NCI-H510A treated with DMSO at 0.1 percent for 48 hours (cell line): ENCODE measurements around the gene LCTL.
"Not testable (repeated sequence)": the region's sequence is repeated elsewhere in the genome, so short reads cannot be mapped to it uniquely, and the experiment has no call there.

Experiments used
- DNase-seq: peaks from one replicate; lab custom pipeline; 2025; lab: John Stamatoyannopoulos, UW

The LCTL gene

DNA sequence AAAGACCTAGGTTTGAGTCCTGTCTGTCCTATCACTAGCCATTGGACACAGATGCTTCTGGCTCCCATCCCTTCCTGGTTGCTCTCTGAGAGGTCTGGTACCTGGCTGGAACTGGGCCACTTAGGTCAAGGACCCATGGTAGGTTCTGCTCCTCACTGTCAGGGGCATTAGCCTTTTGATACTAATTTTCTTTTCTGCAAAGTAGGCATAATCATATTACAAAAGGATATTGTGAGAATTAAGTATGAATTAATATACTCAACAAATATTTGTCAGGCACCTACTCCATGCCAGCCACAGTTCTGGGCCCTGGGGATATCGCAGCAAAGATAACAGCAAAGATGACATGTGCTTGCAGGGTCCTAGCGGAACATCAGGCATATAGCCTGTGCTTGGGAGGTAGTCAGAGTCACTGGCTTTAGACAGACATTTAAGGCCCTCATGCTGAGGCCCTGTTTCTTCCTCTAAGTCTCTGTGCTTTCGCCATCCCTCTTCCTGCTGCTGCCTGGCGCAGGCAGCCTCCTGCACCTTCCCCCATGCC, 25.6 kb upstream of the LCTL start:
- DNase-seq, result no peak

DNA sequence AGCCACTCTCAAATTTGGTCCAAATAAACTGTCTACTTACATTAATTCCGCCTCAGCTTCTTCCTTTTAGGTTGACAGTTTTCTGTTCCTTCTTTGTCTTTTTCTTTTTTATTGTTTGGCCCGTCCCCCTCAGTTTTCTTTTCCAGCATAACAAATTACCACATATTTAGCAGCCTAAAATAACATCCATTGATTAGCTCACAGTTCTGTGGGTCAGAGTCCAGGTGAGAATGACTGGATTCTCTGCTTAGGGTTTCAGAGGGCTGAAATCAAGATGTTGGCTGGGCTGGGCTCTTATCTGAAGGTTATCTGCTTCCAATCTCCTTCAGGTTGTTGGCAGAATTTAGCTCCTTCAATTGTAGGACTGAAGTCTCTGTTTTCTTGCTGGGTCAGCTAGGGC, 24.6 kb upstream of the LCTL start:
- DNase-seq, result no peak

DNA sequence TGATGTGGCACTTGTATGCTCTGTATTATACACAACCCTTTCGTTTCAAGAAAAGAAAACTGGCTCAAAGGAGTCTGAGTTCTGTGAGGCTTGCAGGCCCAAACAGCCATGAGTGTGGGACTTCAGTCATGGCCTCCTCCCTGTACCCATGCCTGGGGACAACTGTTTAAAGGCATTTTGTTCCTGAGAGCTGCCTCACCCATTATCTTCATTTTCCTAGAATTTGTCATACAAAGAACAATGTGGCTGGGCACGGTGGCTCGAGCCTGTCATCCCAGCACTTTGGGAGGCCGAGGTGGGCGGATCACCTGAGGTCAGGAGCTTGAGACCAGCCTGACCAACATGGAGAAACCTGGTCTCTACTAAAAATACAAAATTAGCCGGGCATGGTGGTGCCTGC, 23.6 kb upstream of the LCTL start:
- DNase-seq, result not testable (repeated sequence)

DNA sequence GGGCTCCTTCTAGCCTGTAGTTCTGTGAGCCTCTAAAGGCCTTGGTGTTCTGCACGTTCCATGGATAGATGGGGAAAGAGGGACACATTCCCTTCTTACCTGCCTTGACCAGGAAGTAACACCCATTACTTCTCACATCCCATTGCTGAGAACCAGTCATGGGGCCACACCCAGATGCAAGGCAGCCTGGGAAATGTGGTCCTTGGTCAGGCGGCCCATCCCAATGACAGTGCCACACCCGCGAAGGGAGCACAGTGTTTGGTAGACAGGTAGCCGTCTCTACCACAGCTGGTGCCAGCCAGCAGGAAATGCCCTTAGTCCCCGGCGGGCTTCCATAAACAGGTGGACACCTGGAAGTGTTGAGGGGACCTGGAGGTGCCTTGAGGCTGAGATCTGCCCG, 23.2 kb upstream of the LCTL start:
- no peak for DNase-seq

DNA sequence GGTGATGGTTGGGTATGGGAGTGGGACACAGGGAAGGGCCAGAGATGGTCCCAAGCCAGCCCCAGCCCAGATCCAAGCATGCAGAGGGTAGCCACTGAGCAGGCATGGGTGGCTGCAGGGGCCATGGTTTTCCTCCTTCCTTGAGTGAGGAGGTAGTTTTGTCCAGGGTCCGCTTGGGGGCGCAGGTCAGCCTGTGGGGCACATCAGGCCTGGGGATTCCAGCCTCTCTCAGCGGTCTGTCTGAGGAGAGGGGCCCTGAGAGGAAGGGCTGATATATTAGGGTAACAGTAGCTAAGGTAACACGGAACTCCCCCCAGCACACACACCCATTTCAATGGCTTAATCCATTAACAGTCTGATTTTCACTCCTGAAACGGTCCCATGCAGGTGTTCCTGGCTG, 22.7 kb upstream of the LCTL start:
- no peak for DNase-seq

DNA sequence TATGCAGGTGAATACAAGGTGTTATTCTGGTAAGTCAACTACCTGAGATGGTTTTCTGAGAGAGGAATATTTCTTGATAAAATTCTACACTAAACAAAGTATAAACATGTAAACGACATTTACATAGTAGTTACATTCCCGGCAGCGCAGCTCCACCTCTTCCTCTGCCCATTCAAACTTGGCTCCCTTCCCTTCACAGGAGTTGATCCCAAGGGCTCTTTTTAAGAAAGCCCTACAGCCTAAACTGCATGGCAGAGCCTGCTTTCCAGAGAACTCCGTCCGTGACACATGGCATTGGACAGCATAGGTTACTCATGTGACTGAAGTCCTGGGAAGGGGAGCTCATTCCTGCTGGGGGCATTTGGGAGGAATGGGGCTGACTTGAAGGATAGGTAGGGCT, 22.0 kb upstream of the LCTL start:
- DNase-seq, result no peak

DNA sequence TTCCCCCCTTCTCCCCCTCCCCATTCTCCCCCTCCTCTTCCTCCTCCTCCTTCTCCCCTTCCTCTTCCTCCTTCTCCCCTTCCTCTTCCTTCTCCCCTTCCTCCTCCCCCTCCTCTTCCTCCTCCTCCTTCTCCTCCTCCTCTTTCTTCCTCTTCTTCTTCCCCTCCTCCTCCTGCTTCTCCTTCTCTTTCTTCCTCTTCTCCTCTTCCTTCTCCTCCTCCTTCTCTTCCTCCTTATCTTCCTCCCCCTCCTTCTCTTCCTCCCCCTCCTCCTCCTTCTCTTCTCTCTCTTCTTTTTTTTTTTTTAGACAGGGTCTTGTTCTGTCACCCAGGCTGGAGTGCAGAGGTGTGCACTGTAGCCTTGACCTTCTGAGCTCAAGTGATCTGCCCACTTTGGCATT, 21.2 kb upstream of the LCTL start:
- DNase-seq, result no peak

DNA sequence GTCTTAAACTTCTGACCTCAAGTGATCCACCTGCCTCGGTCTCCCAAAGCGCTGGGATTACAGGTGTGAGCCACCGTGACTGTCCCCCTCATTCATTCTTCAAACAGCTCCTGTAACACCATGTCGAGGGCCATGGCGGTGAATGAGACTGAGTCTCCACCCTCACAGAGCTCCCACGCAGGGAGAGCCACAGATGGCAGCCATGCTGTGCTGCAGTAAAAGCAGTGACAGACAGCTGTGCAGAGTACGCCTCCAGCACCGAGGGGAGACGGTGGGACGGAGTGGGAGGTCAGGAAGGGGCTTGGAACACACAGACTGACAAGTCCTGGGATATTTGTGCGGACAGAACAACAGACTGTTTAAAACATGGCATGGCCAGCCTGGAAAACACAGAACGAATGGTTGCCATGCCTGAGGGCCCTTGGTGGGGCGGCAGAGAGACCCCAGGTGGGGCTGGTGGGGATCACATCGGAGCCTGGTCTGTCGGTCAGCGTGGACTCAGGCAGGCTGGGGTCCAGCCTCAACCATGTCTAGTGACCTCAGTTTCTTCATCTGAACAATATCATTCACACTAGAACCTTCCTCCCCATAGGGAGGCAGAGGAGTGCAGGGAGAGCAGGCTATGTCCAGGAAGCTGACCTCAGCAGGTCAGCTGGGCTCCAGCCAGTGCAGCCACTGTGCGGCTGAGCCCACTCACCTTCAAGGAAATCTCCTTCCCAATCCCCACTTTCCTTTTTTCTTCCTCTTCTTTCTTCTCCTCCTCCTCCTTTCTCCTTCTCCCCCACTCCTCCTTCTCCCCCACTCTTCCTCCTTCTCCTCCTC, 20.6 kb upstream of the LCTL start:
- no peak for DNase-seq

DNA sequence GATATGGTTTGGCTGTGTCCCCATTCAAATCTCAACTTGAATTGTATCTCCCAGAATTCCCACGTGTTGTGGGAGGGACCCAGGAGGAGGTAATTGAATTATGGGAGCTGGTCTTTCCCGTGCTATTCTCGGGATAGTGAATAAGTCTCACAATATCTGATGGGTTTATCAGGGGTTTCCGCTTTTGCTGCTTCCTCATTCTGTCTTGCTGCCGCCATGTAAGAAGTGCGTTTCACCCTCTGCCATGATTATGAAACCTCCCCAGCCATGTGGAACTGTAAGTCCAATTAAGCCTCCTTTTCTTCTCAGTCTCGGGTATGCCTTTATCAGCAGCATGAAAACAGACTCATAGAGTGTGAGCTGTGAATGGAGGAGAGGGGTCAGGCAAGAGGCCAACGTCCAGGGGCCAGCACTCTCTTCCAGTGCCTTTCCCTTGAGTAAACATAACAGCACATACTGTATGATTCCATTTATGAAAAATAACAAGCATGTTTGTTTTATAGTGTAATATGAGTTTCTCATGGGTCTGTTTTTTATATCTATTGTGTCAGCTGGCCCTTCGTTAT, 16.3 kb upstream of the LCTL start:
- DNase-seq, result no peak

DNA sequence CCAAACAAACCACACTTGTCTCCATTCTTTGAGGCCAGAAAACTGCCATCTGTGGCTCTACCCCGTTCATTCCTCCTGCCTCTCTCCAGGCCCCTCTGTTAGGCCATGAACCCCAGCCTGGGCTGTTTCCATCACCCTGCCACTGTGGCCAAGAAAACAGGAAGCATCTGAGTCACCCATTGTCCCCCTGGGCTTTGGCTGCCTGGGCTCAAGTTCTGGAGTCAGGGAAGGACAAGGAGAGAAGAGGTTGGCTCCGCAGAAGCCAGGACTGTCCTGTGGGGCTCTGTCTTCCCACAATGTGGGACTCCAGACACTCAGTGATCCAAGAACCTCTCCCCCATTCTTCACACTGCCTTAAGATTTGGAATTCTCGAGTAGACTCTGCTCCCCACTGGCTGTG, 14.8 kb upstream of the LCTL start:
- no peak for DNase-seq

DNA sequence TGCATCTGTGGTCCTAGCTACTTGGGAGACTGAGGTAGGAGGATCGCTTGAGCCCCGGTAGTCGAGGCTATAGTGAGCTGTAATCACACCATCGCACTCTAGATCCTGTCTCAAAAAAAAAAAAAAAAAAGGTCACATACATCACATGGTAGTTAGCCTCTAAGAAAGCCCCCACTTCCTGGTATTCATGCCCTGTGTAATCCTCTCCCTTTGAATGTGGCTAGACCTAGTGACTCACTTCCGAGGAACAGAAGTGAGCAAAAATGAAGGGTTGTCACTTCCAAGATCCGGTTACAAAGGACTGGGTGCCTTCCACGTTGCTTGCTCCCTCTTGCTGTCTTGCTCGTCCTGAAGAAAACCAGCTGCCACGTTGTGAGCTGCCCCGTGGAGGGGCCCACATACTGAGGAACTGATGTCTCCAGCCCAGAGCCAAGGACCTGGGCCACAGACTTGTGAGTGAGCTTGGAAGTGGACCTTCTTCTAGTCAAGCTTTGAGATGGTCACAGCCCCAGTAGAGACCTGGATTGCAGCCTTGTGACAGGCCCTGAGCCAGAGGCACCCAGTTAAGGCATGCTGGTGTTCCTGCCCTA, 12.6 kb upstream of the LCTL start:
- DNase-seq, result no peak

DNA sequence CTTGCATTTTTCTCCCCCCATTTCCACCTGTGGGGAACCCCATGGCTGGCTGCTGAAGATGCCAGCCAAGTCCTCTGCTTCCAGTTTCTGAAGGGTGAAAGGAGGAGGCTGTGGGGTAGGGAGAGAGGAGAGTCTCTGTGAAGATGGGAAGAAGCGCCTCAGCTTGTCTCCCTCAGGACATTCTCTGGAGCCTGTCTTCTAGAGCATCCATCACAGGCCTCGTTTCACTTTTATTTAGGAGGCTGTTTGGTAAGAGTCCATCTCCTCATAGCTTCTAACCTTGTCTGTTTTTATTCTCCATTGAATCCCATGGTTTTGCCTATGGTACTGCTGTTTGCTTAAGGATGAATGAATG, 8.8 kb upstream of the LCTL start:
- no peak for DNase-seq

DNA sequence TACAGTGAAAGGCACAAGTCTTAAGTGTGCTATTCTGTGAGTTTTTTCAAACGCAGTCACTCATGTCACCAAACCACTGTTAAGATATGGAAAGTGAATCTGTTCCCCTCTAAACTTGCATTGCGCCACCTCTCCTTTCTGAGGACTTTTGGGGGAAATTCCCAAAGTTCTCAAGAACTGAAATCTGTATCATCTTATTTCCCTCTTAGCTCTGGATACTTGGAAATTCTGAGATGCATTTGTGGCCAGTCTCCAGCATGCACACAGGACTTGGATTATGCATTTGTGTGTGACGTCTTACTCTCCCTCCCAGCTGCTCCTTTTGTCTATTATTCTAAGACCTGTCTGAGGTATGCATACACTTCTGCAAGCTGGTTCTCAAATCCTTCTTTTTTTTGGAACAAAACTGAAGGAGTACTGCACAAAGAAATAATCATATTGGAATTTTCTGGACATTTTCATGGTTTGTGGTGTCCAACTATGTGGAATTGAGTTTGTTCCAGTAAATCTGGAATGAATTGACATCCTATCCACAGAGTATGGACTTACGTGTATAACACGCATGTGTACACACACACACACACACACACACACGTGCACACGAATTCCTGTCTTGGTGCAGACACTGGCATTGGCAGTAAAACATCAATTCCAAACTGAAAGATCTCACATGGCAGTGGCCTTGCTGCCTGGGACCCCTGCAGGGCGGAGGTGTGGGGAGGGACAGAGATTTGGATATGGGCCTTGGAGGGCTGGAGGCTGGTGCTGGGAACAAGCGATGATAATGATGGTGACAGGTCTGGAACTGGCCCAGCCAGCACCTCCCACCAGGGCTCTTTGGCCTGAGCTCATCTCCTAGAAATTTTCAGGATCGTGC, 8.2 kb upstream of the LCTL start:
- no peak for DNase-seq

DNA sequence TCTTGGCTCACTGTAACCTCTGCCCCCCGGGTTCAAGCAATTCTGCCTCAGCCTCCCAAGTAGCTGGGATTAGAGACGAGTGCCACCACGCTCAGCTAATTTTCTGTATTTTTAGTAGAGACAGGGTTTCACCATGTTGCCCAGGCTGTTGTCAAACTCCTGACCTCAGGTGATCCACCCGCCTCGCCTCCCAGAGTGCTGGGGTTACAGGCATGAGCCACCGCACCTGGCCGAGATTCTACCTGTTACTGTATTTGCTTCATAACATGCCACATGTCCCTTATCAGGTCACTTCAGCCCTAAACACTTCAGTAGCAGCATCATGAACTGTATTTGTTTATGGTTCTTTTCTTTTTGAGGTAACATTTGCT, 7.5 kb upstream of the LCTL start:
- no peak for DNase-seq

DNA sequence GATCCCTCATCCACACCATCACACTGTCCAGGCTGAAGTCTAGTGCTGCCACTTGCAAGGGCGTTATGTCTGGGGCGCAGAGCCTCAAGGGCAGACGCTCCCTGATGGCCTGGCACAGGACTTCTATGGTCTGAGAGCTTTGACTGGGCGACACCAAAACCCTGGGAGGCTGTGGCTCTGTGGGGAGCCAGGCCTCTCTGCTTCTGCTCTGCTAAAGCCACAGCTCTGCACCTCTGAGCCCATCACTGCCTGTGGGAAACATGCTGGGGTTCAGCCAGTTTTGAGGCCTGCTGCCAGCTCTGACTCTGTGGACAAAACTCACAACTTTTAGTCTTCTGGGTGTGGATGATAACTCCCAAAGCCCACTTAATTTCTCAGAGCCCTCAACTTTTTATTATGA, 6.3 kb upstream of the LCTL start:
- DNase-seq, result no peak

DNA sequence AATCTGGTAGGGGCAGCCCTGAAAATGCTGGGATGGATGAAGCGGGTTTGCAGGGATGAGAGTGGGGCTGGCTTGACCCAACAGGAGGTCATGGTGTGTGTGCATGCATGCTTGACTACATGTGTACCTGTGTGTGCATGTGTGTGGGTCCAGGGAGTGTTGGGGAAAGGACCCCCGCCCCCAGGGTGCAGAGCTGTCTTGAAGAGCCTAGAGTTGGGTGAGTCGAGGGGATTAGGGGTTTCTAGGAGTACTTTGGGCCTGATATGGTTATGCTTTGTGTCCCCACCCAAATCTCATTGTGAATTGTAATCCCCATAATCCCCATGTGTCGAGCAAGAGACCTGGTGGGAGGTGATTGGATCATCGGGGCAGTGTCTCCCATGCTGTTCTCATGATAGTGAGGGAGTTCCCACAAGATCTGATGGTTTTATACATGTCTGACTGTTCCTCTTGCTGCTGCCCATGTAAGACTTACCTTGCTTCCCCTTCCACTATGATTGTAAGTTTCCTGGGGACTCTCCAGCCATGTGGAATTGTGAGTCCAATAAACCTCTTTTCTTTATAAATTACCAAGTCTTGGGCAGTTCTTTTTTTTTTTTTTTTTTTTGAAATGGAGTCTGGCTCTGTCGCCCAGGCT, 5.2 kb upstream of the LCTL start:
- no peak for DNase-seq

DNA sequence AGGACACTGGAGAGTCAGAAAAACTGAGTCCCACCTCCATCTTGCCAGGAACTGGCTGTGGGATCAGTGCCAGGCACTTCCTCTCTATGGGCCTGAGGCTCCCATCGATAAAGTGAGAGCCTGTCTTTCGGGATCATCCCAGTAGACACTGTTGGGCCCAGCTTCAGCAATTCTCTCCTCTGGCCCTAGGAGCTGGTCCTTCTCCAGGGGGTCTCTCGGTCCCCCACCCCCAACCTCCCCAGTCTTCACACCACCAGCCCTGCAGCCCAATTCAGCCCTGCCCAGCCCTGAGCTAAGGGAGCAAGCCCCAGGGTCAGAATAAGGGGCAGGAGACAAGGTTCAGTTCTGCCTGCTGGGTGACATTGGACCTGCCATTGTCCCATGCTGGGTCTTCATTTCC, 4.5 kb upstream of the LCTL start:
- DNase-seq, result no peak

DNA sequence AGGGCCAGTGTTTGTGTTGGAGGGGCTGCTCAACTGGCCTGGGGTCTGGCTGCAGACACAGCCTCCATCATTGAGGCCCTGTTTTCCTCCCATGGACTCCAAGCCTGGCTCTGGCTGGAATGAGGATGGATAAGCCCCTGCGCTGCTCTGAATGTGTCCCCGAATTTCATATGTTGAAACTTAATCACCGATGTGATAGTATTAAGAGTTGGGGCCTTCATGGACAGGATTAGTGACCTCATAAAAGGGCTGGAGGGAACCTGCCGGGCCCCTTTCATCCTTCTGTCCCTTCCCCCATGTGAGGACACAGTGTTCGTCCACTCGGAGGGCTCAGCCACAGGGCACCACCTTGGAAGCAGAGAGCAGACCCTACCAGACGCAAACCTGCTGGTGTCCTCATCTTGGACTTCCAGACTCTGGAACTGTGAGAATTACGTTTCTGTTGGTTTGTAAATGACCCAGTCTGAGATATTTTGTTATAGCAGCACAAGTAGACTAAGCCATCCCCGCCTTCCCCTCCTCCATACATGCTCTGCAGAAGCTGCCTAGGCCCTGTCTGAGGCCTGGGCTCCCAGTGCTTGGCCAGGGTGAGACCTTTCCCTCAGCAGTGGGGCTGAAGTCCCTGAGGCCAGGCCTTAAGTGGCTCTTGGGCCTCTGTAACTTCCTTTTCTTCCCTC, 3.8 kb upstream of the LCTL start:
- no peak for DNase-seq

DNA sequence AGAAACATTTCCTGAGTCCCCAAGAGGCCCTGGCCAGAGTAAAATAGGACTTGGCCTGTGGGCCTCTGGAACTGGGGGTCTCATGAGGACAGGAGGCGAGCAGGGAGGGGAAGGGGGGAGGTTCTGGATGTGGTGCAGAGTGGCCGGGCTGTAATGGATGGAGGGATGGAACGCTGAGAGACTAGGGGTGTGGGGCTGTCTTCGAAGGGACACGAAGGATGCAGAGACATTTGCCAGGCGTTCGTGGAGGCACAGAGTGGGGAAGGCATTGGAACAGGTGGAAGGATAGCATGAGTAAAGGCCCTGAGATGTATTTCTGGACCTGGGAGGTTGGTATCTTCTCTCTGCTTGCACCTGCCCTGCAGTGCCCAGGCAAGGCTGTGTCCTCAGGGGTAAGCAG, 2.1 kb upstream of the LCTL start:
- DNase-seq, result no peak

DNA sequence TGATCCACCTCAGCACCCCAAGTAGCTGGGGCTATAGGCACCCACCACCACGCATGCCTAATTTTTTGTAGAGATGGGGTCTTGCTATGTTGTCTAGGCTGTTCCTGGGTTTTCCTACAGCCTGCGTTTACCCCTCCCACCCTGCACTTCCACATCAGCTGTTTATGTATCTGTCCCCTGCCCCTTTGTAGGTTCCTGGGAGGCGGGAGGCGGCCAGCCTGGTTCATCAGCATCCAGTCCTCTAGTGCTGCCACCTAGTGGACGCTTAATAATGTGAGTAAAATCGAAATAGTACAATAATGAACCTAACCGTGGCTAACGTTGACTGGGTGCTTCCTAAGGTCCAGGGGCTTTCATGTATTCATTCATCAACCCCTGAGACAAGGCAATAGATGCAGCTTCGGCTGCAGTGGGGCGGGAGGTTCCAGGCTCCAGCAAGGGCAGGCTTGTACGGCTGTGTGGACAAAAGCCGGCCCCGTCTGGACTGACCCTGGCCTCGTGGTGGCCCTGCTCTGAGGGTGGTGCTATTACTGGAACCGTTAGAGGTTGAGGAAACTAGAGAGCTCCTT, 1.2 kb upstream of the LCTL start:
- DNase-seq, result peak; percentile 24

DNA sequence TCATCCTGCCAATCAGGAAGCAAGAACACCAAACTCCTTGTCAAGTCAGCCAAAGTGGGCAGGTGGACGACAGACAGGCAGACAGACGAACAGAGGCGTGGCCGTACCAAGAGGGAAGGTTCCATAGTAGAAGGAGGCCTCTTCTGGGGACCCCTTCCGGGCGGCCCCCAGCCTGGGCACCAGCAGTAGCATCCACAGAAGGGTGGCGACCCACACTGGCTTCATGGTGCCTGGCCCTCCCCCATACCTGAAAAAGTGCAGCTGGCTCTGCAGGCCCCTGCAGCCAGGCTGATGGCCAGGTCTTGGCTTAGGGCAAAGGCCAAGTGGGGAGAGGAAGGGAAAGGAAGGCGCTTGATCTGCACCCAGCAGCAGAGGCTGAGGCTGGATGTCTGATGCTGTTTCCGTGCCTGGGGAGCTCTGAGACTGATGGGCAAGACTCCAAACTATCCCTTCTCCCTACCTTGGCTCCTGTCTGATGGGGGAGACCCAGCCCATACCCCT, 607 bp downstream of the LCTL start:
- no peak for DNase-seq
